DOHH2 (cell line): Measurements from ENCODE around the gene NF1.

Source experiments
- H3F3A ChIP-seq: fragments of 200-600 bp; sonication (generic), shearing (Covaris generic); 2 replicates; pipeline ENCODE4 v1.6.0; 2016; ENCODE audit warnings: antibody characterized with exemption, mild to moderate bottlenecking; ENCODE audit not compliant: control insufficient read depth, insufficient read depth
- H3K27ac ChIP-seq: fragments of 200-600 bp; sonication (generic); 2 replicates; pipeline ENCODE4 v1.5.1; 2014; ENCODE audit warnings: low read depth, mild to moderate bottlenecking, low read length, moderate library complexity
- H3K27me3 ChIP-seq: fragments of 200-600 bp; sonication (generic); 2 replicates; pipeline ENCODE4 v1.6.1; 2014; ENCODE audit warnings: mild to moderate bottlenecking, low read length, mixed read lengths; ENCODE audit not compliant: control insufficient read depth
- H3K36me3 ChIP-seq: fragments of 200-600 bp; sonication (generic); 2 replicates; pipeline ENCODE4 v1.6.1; 2014; ENCODE audit warnings: mild to moderate bottlenecking, low read length, moderate library complexity, mixed read lengths; ENCODE audit not compliant: control insufficient read depth
- H3K4me1 ChIP-seq: fragments of 200-600 bp; sonication (generic); 2 replicates; pipeline ENCODE4 v1.6.1; 2014; ENCODE audit warnings: mild to moderate bottlenecking, low read length, mixed read lengths; ENCODE audit not compliant: control insufficient read depth
- H3K4me2 ChIP-seq: fragments of 200-600 bp; sonication (generic); 2 replicates; pipeline ENCODE4 v1.6.0; 2014; ENCODE audit warnings: mild to moderate bottlenecking, low read length, moderate library complexity
- H3K4me3 ChIP-seq: fragments of 200-600 bp; sonication (generic); 2 replicates; pipeline ENCODE4 v1.5.1; 2014; ENCODE audit warnings: mild to moderate bottlenecking, low read length, mixed read lengths
- H3K79me2 ChIP-seq: fragments of 200-600 bp; sonication (generic); 2 replicates; pipeline ENCODE4 v1.6.1; 2014; ENCODE audit warnings: mild to moderate bottlenecking, low read length, mixed read lengths; ENCODE audit not compliant: control insufficient read depth
- H3K9me2 ChIP-seq: fragments of 200-600 bp; sonication (generic); replicated peaks from 2 replicates; pipeline ENCODE4 v1.6.1; 2014; ENCODE audit warnings: mild to moderate bottlenecking, low read length, mixed read lengths; ENCODE audit not compliant: control insufficient read depth
- H3K9me3 ChIP-seq: fragments of 200-600 bp; sonication (generic); 2 replicates; pipeline ENCODE4 v1.6.1; 2014; ENCODE audit warnings: antibody characterized with exemption, low read length, mixed read lengths; ENCODE audit not compliant: control insufficient read depth, insufficient read depth
- H4K20me1 ChIP-seq: fragments of 200-600 bp; sonication (generic); 2 replicates; pipeline ENCODE4 v1.6.0; 2014; ENCODE audit warnings: low read depth, mild to moderate bottlenecking, antibody characterized with exemption, low read length, moderate library complexity; ENCODE audit not compliant: control insufficient read depth, insufficient read depth
- CTCF ChIP-seq: fragments of 200-600 bp; sonication (generic); IDR thresholded peaks from one replicate; pipeline ENCODE4 v1.5.1; 2014; ENCODE audit warnings: antibody characterized with exemption, mild to moderate bottlenecking, low read depth, low read length; ENCODE audit not compliant: poor library complexity, severe bottlenecking
- EZH2phosphoT487 ChIP-seq: fragments of 200-600 bp; sonication (generic); IDR thresholded peaks from 2 replicates; pipeline ENCODE4 v1.6.1; 2017; ENCODE audit warnings: borderline replicate concordance, mild to moderate bottlenecking, antibody characterized with exemption, low read length, moderate library complexity, mixed read lengths

The NF1 gene

GRCh38 chr17:31388351-31388750, 293.6 kb downstream of the NF1 start:
- TF ChIP-seq CTCF (no peak), EZH2phosphoT487 (no peak)
- no peaks in the 10 kb centered on the region for H4K20me1 ChIP-seq
- no peaks in the 10 kb centered on the region for H3K9me2 ChIP-seq

DNA sequence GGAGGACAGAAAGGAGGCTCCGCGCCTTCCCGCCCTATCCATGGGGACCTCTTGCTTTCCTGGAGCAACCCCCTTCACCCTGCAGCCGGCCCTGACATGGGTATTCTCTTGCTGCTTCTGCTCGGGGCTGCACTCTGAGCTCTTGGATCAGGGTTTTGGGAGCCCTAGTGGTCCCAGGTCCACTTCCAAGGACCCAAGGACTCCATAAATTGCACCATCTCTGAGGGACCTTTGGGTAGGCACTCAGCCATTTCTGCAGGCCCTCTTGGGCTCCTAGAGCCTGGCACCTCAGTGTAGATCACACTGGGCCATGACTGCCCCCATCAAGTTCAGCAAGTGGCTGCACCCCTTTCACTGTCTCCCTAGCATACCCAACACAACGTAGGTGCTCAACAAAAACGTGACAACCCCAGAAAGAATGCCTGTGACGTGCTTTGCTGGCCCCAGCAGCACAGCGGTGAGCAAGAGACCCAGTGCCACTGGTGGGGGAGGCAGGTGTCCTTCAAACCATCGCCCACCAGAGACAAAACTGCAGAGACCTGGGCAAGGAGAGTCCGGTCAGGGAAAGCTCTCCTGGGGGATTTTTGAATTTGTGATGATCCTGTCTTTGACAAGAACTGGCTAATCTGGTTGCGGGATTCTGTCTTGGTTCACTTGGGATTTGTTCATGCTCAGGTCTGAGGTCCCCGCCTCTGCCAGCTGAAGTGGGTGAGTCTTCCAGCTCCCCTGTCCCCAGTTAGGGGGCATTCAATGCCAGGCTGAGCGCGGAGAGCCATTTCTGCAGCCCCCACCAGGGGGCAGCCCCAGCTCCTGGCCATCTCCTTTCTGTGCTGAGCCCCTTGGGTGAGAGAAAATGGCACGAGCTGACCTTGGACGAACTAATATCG, 294.2 kb downstream of the NF1 start:
- Histone ChIP-seq H3F3A (peaks cover 4% of the 10 kb centered on the region; the same call in 1 of the 2 replicates), H3K4me1 (no peaks in the 10 kb centered on the region), H3K9me3 (no peaks in the 10 kb centered on the region), H3K9me2 (no peaks in the 10 kb centered on the region), H3K79me2 (no peaks in the 10 kb centered on the region), H3K36me3 (no peaks in the 10 kb centered on the region), H3K4me2 (peak overlapping the region; percentile 32), H3K4me3 (no peak overlapping the region), H3K27ac (no peak overlapping the region), H4K20me1 (no peaks in the 10 kb centered on the region), H3K27me3 (peaks cover 42% of the 10 kb centered on the region)
- TF ChIP-seq EZH2phosphoT487 (no peak), CTCF (peak; percentile 88)

More at GRCh38 chr17:31388351-31388750, 293.6 kb downstream of the NF1 start:
- H3K4me1 ChIP-seq: no peaks in the 10 kb centered on the region
- H3K36me3 ChIP-seq: no peaks in the 10 kb centered on the region
- no peaks in the 10 kb centered on the region for H3K79me2 ChIP-seq
- peaks cover 35% of the 10 kb centered on the region for H3K27me3 ChIP-seq
- H3K4me3 ChIP-seq: no peak overlapping the region
- H3K9me3 ChIP-seq: no peaks in the 10 kb centered on the region
- no peak overlapping the region for H3K4me2 ChIP-seq
- H3K27ac ChIP-seq: no peak overlapping the region
- peaks cover 4% of the 10 kb centered on the region; the same call in 1 of the 2 replicates for H3F3A ChIP-seq

DNA sequence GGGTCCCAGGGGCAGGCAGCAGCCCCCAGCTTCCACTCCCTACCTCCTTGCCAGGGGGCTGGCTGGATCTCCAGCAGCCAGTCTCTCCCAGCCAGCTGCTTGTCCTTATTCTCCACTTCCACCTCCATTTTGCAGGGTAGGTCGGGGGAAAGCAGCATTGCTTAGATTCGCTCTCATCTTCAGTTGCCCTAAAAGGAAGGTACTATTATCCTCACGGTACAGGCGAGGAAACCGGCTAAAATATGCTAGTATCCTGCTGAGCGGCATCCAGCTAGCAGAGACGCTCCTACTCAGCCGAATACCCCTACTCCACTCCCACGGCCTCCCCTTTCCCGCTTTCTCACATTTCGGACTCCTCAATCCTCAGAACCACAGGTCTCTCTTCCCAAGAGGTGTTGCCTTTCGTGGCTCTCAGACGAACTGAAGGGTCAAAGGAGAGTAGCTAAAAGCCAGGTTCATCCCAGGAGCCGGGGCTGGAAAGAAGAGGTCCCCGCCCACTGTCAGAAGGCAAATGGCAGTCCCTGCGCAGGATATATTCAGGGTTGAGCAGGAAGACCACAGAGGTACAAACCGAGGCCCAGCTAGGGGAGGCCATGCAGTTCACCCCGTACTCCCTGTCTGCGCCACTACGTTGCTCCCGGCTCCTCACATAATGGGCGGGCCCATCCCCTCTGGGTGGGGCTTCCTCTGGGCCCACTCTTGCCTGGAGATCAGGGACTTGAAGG, 295.0 kb downstream of the NF1 start:
- no peak overlapping the region for H3K27ac ChIP-seq
- no peaks in the 10 kb centered on the region for H3K9me3 ChIP-seq
- no peaks in the 10 kb centered on the region for H3K36me3 ChIP-seq
- no peaks in the 10 kb centered on the region for H4K20me1 ChIP-seq
- H3K4me1 ChIP-seq: no peaks in the 10 kb centered on the region
- no peak overlapping the region for H3K4me3 ChIP-seq
- H3K4me2 ChIP-seq: peak overlapping the region; percentile 32
- TF ChIP-seq CTCF (peak; percentile 1), EZH2phosphoT487 (no peak)
- no peaks in the 10 kb centered on the region for H3K9me2 ChIP-seq
- peaks cover 47% of the 10 kb centered on the region for H3K27me3 ChIP-seq
- H3F3A ChIP-seq: peaks cover 4% of the 10 kb centered on the region; the same call in 1 of the 2 replicates
- H3K79me2 ChIP-seq: no peaks in the 10 kb centered on the region
